MM.1S (cell line): Measurements from ENCODE around the gene BTN3A1.

Experiments used
- CTCF ChIP-seq: fragments of 300-600 bp; sonication (generic); IDR thresholded peaks from 2 replicates; pipeline ENCODE4 v1.5.1; 2016; ENCODE audit warnings: antibody characterized with exemption, low read length, mixed read lengths
- EZH2 ChIP-seq: fragments of 300-600 bp; sonication (generic); optimal IDR thresholded peaks from 2 replicates; pipeline ENCODE3; 2017; ENCODE audit warnings: low read depth, mild to moderate bottlenecking, antibody characterized with exemption, low read length, mixed read lengths

- no peak for TF ChIP-seq CTCF
- TF ChIP-seq EZH2, result no peak
These were observed 13.7 kb downstream of the BTN3A1 start for GRCh38 chr6:26415791-26416190.
